ENCODE data around the gene HMGCS2. TPM values are rescaled to one million over a fixed set of nuclear protein-coding genes. Genes with fewer than 3 reads are reported as not detected.
A peak's percentile ranks its signal among the peaks of the same experiment; 100 is the strongest.

Gene HMGCS2
- total RNA-seq: 105 and 112 TPM in 2 replicates
- long read RNA-seq, transcript HMGCS2-201 (10 exons, 2,428 nt): major isoform, 638 of 774 reads
- long read RNA-seq, partial matches to known transcripts: 52 of 774 reads
- long read RNA-seq, other reads (novel, unspliced or antisense): 83 of 774 reads

DNA sequence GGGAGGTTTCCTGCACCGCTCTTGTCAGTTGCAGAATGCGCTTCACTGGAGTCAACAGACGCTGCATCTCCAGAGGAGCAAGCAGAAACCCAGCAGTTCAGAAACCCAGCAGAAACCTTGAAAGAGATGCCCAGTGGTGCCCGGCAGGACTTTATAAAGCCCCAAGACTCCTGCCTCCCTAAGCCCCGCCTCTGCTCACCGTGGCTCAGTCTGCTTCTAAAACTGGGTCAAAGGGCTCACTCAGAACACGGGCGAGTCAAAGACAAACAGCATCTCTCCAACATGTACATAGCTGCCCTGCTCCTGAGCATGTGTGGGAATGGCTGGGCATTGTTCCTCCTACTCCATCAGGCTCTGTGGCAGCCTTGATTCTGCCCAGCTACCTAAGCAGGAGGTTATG is at the start of gene HMGCS2:
Gene HMGCS2, minus strand, starts transcription at position 128 of the 400 bp plus-strand sequence. Its CDS starts 61 bp downstream, at position 67.
- no peak for DNase-seq (ENCODE audit: low spot score, unreplicated experiment)
- Mint-ChIP-seq H3K36me3 (ENCODE audit: insufficient read depth) (peaks cover 9% of the 10 kb centered on the region), H3K4me3 (ENCODE audit: low read depth) (peak within 1 kb of the TSS; percentile 73), H3K27me3 (no peaks in the 10 kb centered on the region), H3K9me3 (ENCODE audit: low read depth) (no peaks in the 10 kb centered on the region), H3K27ac (peak within 1 kb of the TSS; percentile 77), H3K4me1 (ENCODE audit: low read depth) (peaks cover 33% of the 10 kb centered on the region)
- TF ChIP-seq, protein P1, sequence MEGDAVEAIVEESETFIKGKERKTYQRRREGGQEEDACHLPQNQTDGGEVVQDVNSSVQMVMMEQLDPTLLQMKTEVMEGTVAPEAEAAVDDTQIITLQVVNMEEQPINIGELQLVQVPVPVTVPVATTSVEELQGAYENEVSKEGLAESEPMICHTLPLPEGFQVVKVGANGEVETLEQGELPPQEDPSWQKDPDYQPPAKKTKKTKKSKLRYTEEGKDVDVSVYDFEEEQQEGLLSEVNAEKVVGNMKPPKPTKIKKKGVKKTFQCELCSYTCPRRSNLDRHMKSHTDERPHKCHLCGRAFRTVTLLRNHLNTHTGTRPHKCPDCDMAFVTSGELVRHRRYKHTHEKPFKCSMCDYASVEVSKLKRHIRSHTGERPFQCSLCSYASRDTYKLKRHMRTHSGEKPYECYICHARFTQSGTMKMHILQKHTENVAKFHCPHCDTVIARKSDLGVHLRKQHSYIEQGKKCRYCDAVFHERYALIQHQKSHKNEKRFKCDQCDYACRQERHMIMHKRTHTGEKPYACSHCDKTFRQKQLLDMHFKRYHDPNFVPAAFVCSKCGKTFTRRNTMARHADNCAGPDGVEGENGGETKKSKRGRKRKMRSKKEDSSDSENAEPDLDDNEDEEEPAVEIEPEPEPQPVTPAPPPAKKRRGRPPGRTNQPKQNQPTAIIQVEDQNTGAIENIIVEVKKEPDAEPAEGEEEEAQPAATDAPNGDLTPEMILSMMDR (IDR thresholded peaks at IDR 0.05; ENCODE audit: unreplicated experiment): no peak

DNA sequence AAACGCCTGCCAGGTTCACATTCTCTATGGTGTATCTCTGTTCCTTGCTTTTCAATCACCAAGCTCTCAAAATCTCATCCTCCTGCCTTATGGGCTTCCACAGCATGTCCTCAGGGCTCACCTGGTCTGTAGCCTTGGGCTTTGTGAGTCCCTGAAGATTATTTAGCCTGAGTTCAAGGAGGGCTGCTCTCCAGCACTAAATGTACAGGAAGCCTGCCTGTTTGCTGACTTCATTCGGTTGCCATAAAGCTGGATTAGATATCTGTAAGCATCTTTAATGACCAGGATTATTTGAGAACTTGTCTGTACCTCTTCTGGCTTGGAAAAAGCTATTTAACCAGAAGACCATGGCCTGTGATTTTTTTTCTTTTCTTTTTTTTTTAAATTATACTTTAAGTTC is 49.5 kb upstream of the HMGCS2 start:
- no peaks in the 10 kb centered on the region for H3K27me3 Mint-ChIP-seq
- H3K4me3 Mint-ChIP-seq (ENCODE audit: low read depth): no peak overlapping the region
- DNase-seq (ENCODE audit: low spot score, unreplicated experiment): no peak
- peaks cover 23% of the 10 kb centered on the region for H3K4me1 Mint-ChIP-seq (ENCODE audit: low read depth)
- H3K27ac Mint-ChIP-seq: no peak overlapping the region
- peaks cover 3% of the 10 kb centered on the region for H3K9me3 Mint-ChIP-seq (ENCODE audit: low read depth)
- no peaks in the 10 kb centered on the region for H3K36me3 Mint-ChIP-seq (ENCODE audit: insufficient read depth)
- TF ChIP-seq, protein P1 (IDR thresholded peaks at IDR 0.05; ENCODE audit: unreplicated experiment): no peak

DNA sequence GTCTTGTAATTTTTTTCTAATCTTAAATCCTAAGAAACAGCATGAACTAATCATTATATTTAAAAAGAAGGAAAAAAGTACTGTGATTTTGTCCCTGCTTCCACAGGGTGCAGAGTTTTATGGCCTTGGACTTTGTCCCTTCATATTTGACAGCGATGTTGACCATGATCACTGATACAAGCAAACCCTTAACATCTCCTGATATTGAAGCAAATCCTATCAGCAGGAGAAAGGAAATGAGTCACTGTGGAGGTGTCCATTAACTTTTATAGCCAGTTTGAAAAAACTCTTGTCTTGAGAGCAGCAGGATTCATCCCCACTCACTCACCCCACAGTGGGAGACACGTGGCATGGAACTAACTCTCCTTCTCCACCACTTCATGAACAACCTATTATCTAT is 47.7 kb upstream of the HMGCS2 start:
- H3K4me1 Mint-ChIP-seq (ENCODE audit: low read depth): peaks cover 26% of the 10 kb centered on the region
- no peak overlapping the region for H3K27ac Mint-ChIP-seq
- TF ChIP-seq, protein P1 (IDR thresholded peaks at IDR 0.05; ENCODE audit: unreplicated experiment): no peak
- peaks cover 3% of the 10 kb centered on the region for H3K9me3 Mint-ChIP-seq (ENCODE audit: low read depth)
- no peaks in the 10 kb centered on the region for H3K36me3 Mint-ChIP-seq (ENCODE audit: insufficient read depth)
- DNase-seq (ENCODE audit: low spot score, unreplicated experiment): no peak
- no peaks in the 10 kb centered on the region for H3K27me3 Mint-ChIP-seq
- no peak overlapping the region for H3K4me3 Mint-ChIP-seq (ENCODE audit: low read depth)

DNA sequence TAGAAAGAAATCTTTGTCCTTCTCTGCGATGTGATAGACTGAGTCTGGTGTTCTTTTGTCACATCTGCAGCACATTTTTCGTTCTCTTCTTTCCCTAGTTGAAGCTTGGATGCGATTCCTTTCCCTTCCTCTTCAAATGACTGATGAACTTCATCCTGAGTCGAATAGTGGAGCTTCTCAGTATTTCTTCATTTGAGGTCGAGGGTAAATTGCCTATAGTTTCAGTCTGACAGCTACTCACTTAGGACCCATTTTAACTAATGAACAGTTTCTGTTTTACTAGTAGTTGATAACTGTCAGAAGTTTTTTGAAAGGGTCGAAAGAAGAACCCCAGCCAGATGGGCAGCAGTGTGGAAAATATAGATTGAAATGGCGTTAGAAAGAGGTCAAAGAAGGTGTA is 47.2 kb upstream of the HMGCS2 start:
- Mint-ChIP-seq H3K4me1 (ENCODE audit: low read depth) (peaks cover 30% of the 10 kb centered on the region), H3K36me3 (ENCODE audit: insufficient read depth) (no peaks in the 10 kb centered on the region), H3K9me3 (ENCODE audit: low read depth) (peaks cover 3% of the 10 kb centered on the region), H3K4me3 (ENCODE audit: low read depth) (no peak overlapping the region), H3K27ac (no peak overlapping the region), H3K27me3 (no peaks in the 10 kb centered on the region)
- no peak for DNase-seq (ENCODE audit: low spot score, unreplicated experiment)
- TF ChIP-seq, protein P1 (IDR thresholded peaks at IDR 0.05; ENCODE audit: unreplicated experiment): no peak

DNA sequence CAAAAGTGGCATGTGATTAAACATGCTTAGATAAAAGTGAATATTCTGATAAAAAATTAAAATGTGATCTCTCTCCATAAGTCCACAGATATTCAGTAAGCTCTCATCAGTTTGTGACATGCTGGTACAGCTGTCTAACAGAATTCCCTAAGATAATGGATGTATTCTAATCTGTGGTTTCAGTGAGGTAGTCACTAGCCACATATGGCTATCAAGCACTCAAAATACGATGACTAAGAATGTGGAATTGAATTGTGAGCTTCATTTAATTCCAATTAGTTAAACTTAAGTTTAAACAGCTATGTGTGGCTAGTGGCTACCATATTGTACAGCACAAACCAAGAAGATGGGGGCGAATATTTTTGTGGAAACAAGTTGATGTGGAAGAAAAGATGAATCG is 46.7 kb upstream of the HMGCS2 start:
- H3K27ac Mint-ChIP-seq: no peak overlapping the region
- TF ChIP-seq, protein P1 (IDR thresholded peaks at IDR 0.05; ENCODE audit: unreplicated experiment): no peak

More for the DNA sequence above, 46.7 kb upstream of the HMGCS2 start:
- no peak for DNase-seq (ENCODE audit: low spot score, unreplicated experiment)
- Mint-ChIP-seq H3K4me3 (ENCODE audit: low read depth) (no peak overlapping the region), H3K36me3 (ENCODE audit: insufficient read depth) (no peaks in the 10 kb centered on the region), H3K9me3 (ENCODE audit: low read depth) (peaks cover 3% of the 10 kb centered on the region), H3K27me3 (no peaks in the 10 kb centered on the region), H3K4me1 (ENCODE audit: low read depth) (peaks cover 32% of the 10 kb centered on the region)
